Measurements from ENCODE around the gene ZMYM4.
"Not testable (repeated sequence)": the region's sequence is repeated elsewhere in the genome, so short reads cannot be mapped to it uniquely, and the experiment has no call there.

DNA sequence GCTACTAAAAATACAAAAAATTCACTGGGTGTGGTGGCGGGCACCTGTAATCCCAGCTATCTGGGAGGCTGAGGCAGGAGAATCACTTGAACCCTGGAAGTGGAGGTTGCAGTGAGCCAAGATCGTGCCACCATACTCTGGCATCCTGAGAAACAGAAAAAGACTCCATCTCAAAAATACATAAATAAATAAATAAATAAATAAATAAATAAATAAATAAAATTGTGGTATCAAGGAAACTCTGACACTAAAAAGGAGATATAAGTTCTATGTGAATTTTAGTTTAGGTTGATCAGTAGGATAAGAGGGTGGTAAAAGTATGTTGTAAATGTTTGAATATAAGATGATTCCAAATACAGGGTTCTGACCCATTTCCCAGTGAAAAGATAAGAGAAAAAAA, 63.1 kb downstream of the ZMYM4 start:
- not testable (repeated sequence) for TF ChIP-seq POLR2AphosphoS5, POLR2A (IDR thresholded peaks at IDR 0.05; ENCODE audit: low read depth, low read length)

Data from GM12892 (cell line).